ENCODE data around the gene AKR7A3.

The AKR7A3 gene

DNA sequence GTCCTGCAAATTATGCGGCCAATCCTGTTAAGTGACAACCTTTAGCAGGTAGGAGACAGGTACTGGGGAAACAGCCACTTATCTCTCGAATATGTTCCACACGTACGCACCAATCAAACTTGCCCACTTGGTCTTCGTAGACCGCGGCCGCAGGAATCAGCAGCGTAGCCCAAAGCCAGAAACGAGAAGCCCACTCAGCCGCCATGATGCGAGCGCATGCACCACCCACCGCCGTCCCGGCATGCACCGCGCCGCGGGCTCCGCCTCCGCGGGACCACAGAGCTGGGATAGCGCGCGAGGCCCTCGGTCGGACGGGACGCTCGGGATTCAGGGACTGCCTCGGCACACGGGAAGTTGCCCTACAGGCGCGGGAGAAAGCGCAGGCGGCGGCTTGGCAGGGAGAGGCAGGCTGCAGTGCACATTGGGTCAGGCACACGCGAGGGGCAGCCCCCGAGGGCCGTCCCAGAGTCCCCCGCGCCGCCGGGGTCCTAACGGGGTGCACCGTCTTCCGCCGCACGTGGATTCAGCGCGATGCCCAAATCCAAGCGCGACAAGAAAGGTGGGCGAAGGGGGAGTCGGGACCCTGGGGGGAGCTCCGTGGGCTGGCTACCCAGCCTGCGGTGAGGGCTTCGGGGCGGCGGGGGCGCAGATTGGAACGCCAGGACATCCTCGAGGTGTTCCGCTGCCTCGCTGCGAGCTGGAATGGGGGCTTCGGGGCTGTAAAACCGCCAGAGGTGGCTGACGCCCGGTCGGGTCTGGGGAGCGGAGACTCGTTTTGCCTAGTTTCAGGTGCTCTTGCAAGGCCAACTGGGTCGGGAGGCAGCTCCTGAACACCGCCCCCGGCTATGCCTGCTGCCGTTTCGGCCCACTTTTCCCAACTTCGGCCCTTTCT is 37.0 kb downstream of the AKR7A3 start, which contains the start of the genes EMC1 and MRTO4:
EMC1 (minus strand) TSS at position 220 of the 892 bp plus-strand sequence; CDS start at position 205, 15 bp downstream.
MRTO4 (plus strand) TSS at position 501 of the 892 bp plus-strand sequence; CDS start at position 532, 31 bp downstream.
- H3K4me3 ChIP-seq (ENCODE audit: low read length in 2 of 2), result peak within 1 kb of the TSS; percentile 97 to 99
- peaks cover 0 to 4% of the 10 kb centered on the region in 2 donors for H3K36me3 ChIP-seq (ENCODE audit: control insufficient read depth in 2 of 2, insufficient read depth in 2 of 2, low read length in 2 of 2)
- peak within 1 kb of the TSS; percentile 96 for H3K27ac ChIP-seq (ENCODE audit: low read length)
- H3K4me1 ChIP-seq (ENCODE audit: control insufficient read depth, insufficient read depth, low read length), result peaks cover 29% of the 10 kb centered on the region
- no peaks in the 10 kb centered on the region for H3K9me3 ChIP-seq (ENCODE audit: control insufficient read depth in 2 of 2, low read length in 2 of 2)
- peak within 1 kb of the TSS; percentile 89 to 90 for H3K9ac ChIP-seq (ENCODE audit: low read length in 2 of 2)
- no peaks in the 10 kb centered on the region for H3K27me3 ChIP-seq (ENCODE audit: control insufficient read depth in 1 of 2, insufficient read depth in 2 of 2, low read length in 2 of 2)

DNA sequence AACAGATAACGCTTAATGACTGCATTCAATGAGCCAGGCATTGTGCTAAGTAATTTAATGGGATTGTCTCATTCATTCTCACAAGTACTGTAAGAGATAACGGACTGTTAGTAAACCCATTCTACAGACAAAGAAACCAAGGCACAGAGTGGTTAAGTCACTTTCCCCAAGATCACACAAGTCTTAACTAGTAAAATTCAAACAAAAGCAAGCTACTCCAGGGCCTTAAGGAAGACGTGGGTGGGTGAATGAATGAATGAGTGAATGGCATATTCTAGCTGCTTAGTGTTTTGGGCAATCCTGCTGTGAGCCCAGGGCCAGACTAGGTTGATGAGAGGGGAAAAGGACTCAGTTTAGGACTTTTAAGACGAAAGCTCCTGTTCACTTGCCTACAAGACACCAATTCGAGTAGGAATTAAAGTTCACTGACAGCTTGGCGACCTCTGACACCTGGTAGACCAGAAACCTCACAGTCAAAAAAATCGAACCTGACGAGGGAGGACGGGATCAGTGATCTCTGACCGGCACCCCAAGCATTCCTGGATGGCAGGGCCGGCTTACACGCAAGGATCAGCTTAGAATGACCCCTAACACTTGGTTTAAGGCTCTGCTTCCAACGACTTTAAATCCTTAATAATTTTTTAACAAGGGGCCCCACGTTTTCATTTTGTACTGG is 37.8 kb downstream of the AKR7A3 start:
- Histone ChIP-seq H3K4me1 (ENCODE audit: control insufficient read depth, insufficient read depth, low read length) (peaks cover 29% of the 10 kb centered on the region), H3K4me3 (ENCODE audit: low read length in 2 of 2) (peak overlapping the region; percentile 97 to 99), H3K36me3 (ENCODE audit: control insufficient read depth in 2 of 2, insufficient read depth in 2 of 2, low read length in 2 of 2) (peaks cover 0 to 2% of the 10 kb centered on the region in 2 donors), H3K27me3 (ENCODE audit: control insufficient read depth in 1 of 2, insufficient read depth in 2 of 2, low read length in 2 of 2) (no peaks in the 10 kb centered on the region), H3K27ac (ENCODE audit: low read length) (peak overlapping the region; percentile 96), H3K9me3 (ENCODE audit: control insufficient read depth in 2 of 2, low read length in 2 of 2) (no peaks in the 10 kb centered on the region), H3K9ac (ENCODE audit: low read length in 2 of 2) (peak overlapping the region; percentile 89 to 90)

DNA sequence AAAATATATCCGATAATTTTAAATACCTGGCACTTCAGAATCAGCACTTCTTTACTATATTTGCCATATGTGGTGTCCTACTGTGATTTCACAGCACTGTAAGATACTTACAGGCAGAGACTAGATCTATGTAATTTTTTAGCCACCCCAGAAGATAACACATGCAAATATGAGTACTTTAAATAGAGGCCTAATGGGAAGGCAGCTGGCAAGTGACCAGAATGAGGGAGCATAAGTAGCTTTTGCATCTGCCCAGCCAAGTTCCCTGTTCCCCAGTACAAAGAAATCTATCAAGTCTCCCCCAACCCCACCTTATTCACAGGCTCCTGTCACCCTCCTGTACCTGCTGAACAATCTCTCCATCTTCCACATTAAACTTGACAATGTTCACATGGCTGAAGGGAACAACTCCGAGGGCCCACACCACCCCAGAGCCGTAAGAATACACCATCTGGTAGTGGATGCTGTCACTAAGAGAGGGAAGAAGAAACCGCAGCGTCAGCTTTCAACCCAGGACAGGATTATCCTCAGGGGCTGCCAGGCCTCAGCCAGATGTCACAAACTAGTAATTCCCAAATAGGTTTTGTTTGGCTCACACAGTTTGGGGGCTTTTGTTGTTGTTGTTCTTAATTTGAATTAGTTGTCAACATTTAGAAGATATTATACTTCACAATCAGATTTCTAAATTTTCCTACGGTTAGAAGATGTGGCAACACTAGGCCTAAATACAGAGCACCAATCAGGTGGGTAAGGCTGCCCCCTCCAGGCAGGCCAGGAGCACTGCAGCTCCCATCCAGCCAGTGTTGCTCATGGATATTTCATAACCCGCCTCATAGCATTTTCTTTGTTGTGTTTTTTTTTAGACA is 47.7 kb downstream of the AKR7A3 start:
- peak overlapping the region; percentile 61 to 84 for H3K9ac ChIP-seq (ENCODE audit: low read length in 2 of 2)
- peaks cover 63 to 65% of the 10 kb centered on the region in 2 donors for H3K36me3 ChIP-seq (ENCODE audit: control insufficient read depth in 2 of 2, insufficient read depth in 2 of 2, low read length in 2 of 2)
- no peaks in the 10 kb centered on the region for H3K9me3 ChIP-seq (ENCODE audit: control insufficient read depth in 2 of 2, low read length in 2 of 2)
- peaks cover 5% of the 10 kb centered on the region for H3K4me1 ChIP-seq (ENCODE audit: control insufficient read depth, insufficient read depth, low read length)
- H3K27me3 ChIP-seq (ENCODE audit: control insufficient read depth in 1 of 2, insufficient read depth in 2 of 2, low read length in 2 of 2), result no peaks in the 10 kb centered on the region
- peak overlapping the region; percentile 41 for H3K27ac ChIP-seq (ENCODE audit: low read length)
- H3K4me3 ChIP-seq (ENCODE audit: low read length in 2 of 2), result no peak overlapping the region

DNA sequence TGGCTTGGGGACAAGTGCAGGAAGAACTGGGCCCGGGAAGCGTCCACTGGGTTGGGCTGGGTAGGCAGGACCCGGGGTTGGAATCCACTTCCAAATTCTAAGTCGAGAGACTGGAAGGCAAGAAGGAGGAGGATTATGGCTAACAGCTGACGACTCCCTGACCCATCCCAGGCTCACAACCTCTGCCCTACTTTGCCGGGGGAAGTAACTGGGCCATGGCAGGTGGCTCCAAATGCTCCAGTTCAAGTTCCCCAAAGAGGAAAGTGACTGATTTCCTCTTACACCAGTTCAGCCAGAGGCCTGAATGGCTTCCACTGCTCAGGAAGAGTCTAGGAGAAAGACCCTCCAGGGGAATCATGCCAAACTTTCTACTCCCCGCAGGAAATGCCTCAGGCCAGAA is 48.7 kb downstream of the AKR7A3 start:
- no peak overlapping the region for H3K9ac ChIP-seq (ENCODE audit: low read length in 2 of 2)
- peaks cover 62 to 65% of the 10 kb centered on the region in 2 donors for H3K36me3 ChIP-seq (ENCODE audit: control insufficient read depth in 2 of 2, insufficient read depth in 2 of 2, low read length in 2 of 2)
- no peaks in the 10 kb centered on the region for H3K9me3 ChIP-seq (ENCODE audit: control insufficient read depth in 2 of 2, low read length in 2 of 2)
- peaks cover 8% of the 10 kb centered on the region for H3K4me1 ChIP-seq (ENCODE audit: control insufficient read depth, insufficient read depth, low read length)
- no peak overlapping the region for H3K4me3 ChIP-seq (ENCODE audit: low read length in 2 of 2)
- no peak overlapping the region for H3K27ac ChIP-seq (ENCODE audit: low read length)
- H3K27me3 ChIP-seq (ENCODE audit: control insufficient read depth in 1 of 2, insufficient read depth in 2 of 2, low read length in 2 of 2), result no peaks in the 10 kb centered on the region

DNA sequence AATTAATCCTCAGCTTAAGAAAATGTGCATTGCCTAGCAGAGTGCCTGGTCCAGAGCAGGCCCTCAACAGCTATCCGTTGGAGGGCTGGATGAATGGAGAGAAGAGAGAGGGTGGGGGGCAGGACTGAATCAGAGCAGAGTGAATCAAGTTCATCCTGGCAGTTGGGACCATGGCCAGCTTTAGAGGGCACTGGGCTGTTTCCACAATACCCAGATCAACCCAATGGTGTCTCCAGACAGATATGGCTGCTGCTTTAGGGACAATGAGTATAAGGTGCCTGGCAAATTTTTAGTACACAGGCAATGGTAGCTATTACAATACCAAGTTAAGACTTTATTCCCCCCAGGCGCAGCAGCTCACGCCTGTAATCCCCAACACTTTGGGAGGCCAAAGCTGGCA is 54.3 kb downstream of the AKR7A3 start:
- Histone ChIP-seq H3K9ac (ENCODE audit: low read length in 2 of 2) (no peak overlapping the region), H3K27me3 (ENCODE audit: control insufficient read depth in 1 of 2, insufficient read depth in 2 of 2, low read length in 2 of 2) (no peaks in the 10 kb centered on the region), H3K4me1 (ENCODE audit: control insufficient read depth, insufficient read depth, low read length) (peaks cover 40% of the 10 kb centered on the region), H3K27ac (ENCODE audit: low read length) (peak overlapping the region; percentile 64), H3K4me3 (ENCODE audit: low read length in 2 of 2) (no peak overlapping the region), H3K36me3 (ENCODE audit: control insufficient read depth in 2 of 2, insufficient read depth in 2 of 2, low read length in 2 of 2) (peaks cover 25 to 44% of the 10 kb centered on the region in 2 donors), H3K9me3 (ENCODE audit: control insufficient read depth in 2 of 2, low read length in 2 of 2) (no peaks in the 10 kb centered on the region)
